K562 (cell line): ENCODE measurements around the gene SLC12A4. TPM values are rescaled to one million over a fixed set of nuclear protein-coding genes. Genes with fewer than 3 reads are reported as not detected.

ENCODE experiments used
- ATAC-seq: fragments of 200-7000 bp; cut with Tn5 transposase; 3 replicates; pipeline ENCODE4 v1.9.1; 2020; ENCODE audit warnings: moderate library complexity
- BruUV-seq: library from RNA; stranded (reverse); fragments of 400-500 nt; replicated peaks from 2 replicates; lab custom pipeline; 2021; lab: Mats Ljungman, UMichigan
- CTCF ChIA-PET: fragments of 300-600 bp; formaldehyde crosslinking; extraction: SDS; loops from one replicate; lab custom pipeline; 2021; ENCODE audit warnings: low intra/inter-chr PET ratio; lab: Yijun Ruan, JAX
- POLR2A ChIA-PET: fragments of 300-600, 350-650 bp; sonication (Branson Sonifier 250); formaldehyde crosslinking; extraction: SDS; loops from one replicate; lab custom pipeline; 2021; ENCODE audit warnings: antibody characterized with exemption, inconsistent platforms; lab: Yijun Ruan, JAX
- DNase-seq, 4 experiments: peaks; one replicate each; pipeline versions ENCODE4 v3.0.0 to v3.0.0-alpha.2; 2011 to 2018; ENCODE audit warnings: low spot score in 3 of 4, mixed read lengths in 3 of 4; ENCODE audit errors: extremely low read depth in 1 of 4
- FAIRE-seq: peaks from 2 replicates; lab custom pipeline; 2011; peaks lifted over from hg19 to GRCh38; lab: Jason Lieb, UNC
- H2AFZ ChIP-seq: 2 replicates; pipeline ENCODE4 v1.6.0; 2011; ENCODE audit warnings: low read depth, low read length, control low read depth, inconsistent platforms
- H3K27ac ChIP-seq: fragments of 200-600 bp; 3 replicates; pipeline ENCODE4 v1.8.0; 2011; ENCODE audit warnings: low read depth, mild to moderate bottlenecking, control low read depth, inconsistent platforms, low read length, moderate library complexity, mixed read lengths; ENCODE audit errors: extremely low read depth
- H3K27me3 ChIP-seq, 2 experiments: fragments of 300-600 bp in 1 of 2; 2 replicates in 1 of 2; 3 replicates in 1 of 2; pipeline versions ENCODE4 v1.6.0 to v1.8.0; 2011; ENCODE audit warnings: inconsistent platforms in 2 of 2, low read length in 2 of 2, mild to moderate bottlenecking in 1 of 2, mixed read lengths in 1 of 2, moderate library complexity in 1 of 2; ENCODE audit not compliant: control insufficient read depth in 2 of 2, insufficient read depth in 2 of 2
- H3K36me3 ChIP-seq: fragments of 300-600 bp; 3 replicates; pipeline ENCODE4 v1.8.0; 2011; ENCODE audit warnings: mild to moderate bottlenecking, low read length, inconsistent platforms; ENCODE audit not compliant: control insufficient read depth, insufficient read depth
- H3K4me1 ChIP-seq, 2 experiments: fragments of 200-600 bp in 1 of 2; replicated peaks in 1 of 2; 2 replicates in 1 of 2; 3 replicates in 1 of 2; pipeline versions ENCODE4 v1.5.1 to v1.8.0; 2011; ENCODE audit warnings: inconsistent platforms in 2 of 2, low read length in 2 of 2, mild to moderate bottlenecking in 1 of 2, mixed read lengths in 1 of 2, moderate library complexity in 1 of 2; ENCODE audit not compliant: control insufficient read depth in 2 of 2, insufficient read depth in 2 of 2
- H3K4me2 ChIP-seq: 2 replicates; pipeline ENCODE4 v1.6.1; 2011; ENCODE audit warnings: low read length, control low read depth, inconsistent platforms, mixed read lengths; ENCODE audit not compliant: insufficient read depth
- H3K4me3 ChIP-seq: fragments of 200-600 bp; sonication (generic), shearing (Covaris generic); 2 replicates; pipeline ENCODE4 v1.5.1; 2016; ENCODE audit warnings: control low read depth, inconsistent platforms
- H3K79me2 ChIP-seq: fragments of 200-600 bp; 3 replicates; pipeline ENCODE4 v1.8.0; 2011; ENCODE audit warnings: low read length, inconsistent platforms; ENCODE audit not compliant: control insufficient read depth, insufficient read depth
- H3K9ac ChIP-seq, 2 experiments: 2 replicates each; pipeline versions ENCODE4 v1.6.0 to v1.6.1; 2011; ENCODE audit warnings: low read depth in 2 of 2, low read length in 2 of 2, control low read depth in 1 of 2, inconsistent platforms in 1 of 2, mild to moderate bottlenecking in 1 of 2, mixed read lengths in 1 of 2; ENCODE audit not compliant: insufficient read depth in 1 of 2
- H3K9me1 ChIP-seq: one replicate; pipeline ENCODE4 v1.6.0; 2011; ENCODE audit warnings: inconsistent platforms, mild to moderate bottlenecking, low read length, moderate library complexity; ENCODE audit not compliant: control insufficient read depth, insufficient read depth
- H3K9me3 ChIP-seq: replicated peaks from 2 replicates; pipeline ENCODE4 v1.5.1; 2011; ENCODE audit warnings: low read depth, low read length, inconsistent platforms; ENCODE audit not compliant: control insufficient read depth, insufficient read depth
- H4K20me1 ChIP-seq: replicated peaks from 2 replicates; pipeline ENCODE4 v1.6.1; 2011; ENCODE audit warnings: low read length, inconsistent platforms, mixed read lengths; ENCODE audit not compliant: control insufficient read depth, insufficient read depth
- CTCFL ChIP-seq: IDR thresholded peaks from 2 replicates; pipeline ENCODE4 v1.6.1; 2011; ENCODE audit warnings: borderline replicate concordance, low read depth, mild to moderate bottlenecking, moderate library complexity, low read length; ENCODE audit not compliant: insufficient read depth, poor library complexity, severe bottlenecking
- MITF ChIP-seq: IDR thresholded peaks from 2 replicates; pipeline ENCODE4 v1.6.1; 2014; ENCODE audit warnings: antibody characterized with exemption
- THAP7 ChIP-seq: fragments of 250-450 bp; sonication (Bioruptor Pico); IDR thresholded peaks from 2 replicates; pipeline ENCODE4 v1.5.0; 2021
- ZBTB1 ChIP-seq: sonication (generic); formaldehyde crosslinking; IDR thresholded peaks from 2 replicates; pipeline ENCODE4 v1.8.1; 2023; ENCODE audit warnings: missing genetic modification reagents, low read depth, mild to moderate bottlenecking, borderline replicate concordance
- WGBS: fragments of 100-300 bp; shearing (Covaris generic); methylation state at CpG from one replicate; pipeline ENCODE4 v1.1.6; 2016; ENCODE audit warnings: low coverage, mixed read lengths; ENCODE audit not compliant: insufficient coverage; ENCODE audit errors: missing lambda C conversion rate; 5-methylcytosine and 5-hydroxymethylcytosine counted together
- in situ Hi-C: fragments of 300-500 bp; cut with MboI; formaldehyde crosslinking; loops from 4 replicates; pipeline ENCODE4 v1.15.0; 2018; ENCODE audit warnings: inconsistent platforms, mixed read lengths
- intact Hi-C: fragments of 100-400 bp; cut with micrococcal nuclease; formaldehyde crosslinking; loops from 2 replicates; pipeline ENCODE4 v1.14.2; 2022
- polyA plus RNA-seq, 8 experiments: library from polyadenylated mRNA; depleted of rRNA in 4 of 8; stranded (reverse) in 5 of 8; unstranded in 3 of 8; fragments of >200 nt; fragmentation: Nextera tagmentation in 2 of 8; fragmentation: Illumina TruSeq in 1 of 8; extraction: Ambion mirVana in 2 of 8; extraction: Trizol in 1 of 8; gene quantifications; 2 replicates each; pipeline versions ENCODE4 v1.2.1 to v1.2.3, GENCODE V29; 2011 to 2014; ENCODE audit warnings: inconsistent platforms in 1 of 8, missing spikeins in 1 of 8
- total RNA-seq, 7 experiments: library from RNA; depleted of rRNA in 6 of 7; stranded (reverse); fragments of >200 nt in 6 of 7; fragmentation: Illumina TruSeq in 2 of 7; extraction: Trizol in 2 of 7; gene quantifications; 2 replicates each; pipeline versions ENCODE4 v1.2.1 to v1.2.3, GENCODE V29; 2011 to 2021; ENCODE audit warnings: low replicate concordance in 1 of 7
- TF ChIP-seq, protein P1 (sequence below), 2 experiments: fragments of 200-800 bp in 1 of 2; sonication (Bioruptor generic) in 1 of 2; sonication (generic) in 1 of 2; formaldehyde crosslinking in 1 of 2; IDR thresholded peaks in 1 of 2; conservative IDR thresholded peaks in 1 of 2; 2 replicates each; pipeline versions ENCODE4 v1.5.0 to v1.6.1; 2016 to 2020; ENCODE audit warnings: missing compliant biosample characterization in 1 of 2, missing genetic modification characterization in 1 of 2, missing genetic modification reagents in 1 of 2
- TF ChIP-seq, protein P2 (sequence below): fragments of 200-800 bp; sonication (Bioruptor generic); IDR thresholded peaks from 2 replicates; pipeline ENCODE4 v1.6.1; 2017; ENCODE audit warnings: missing genetic modification characterization, missing compliant biosample characterization

SLC12A4 gene
- total and polyA plus RNA-seq, 9 of the 15 experiments (the other 6 are each of a cell fraction or from before 2014, with no cell fraction given): 0.75 to 43.5 (median 15.0) TPM

- no peaks in the 10 kb centered on the region for H3K27me3 ChIP-seq
- ChIA-PET POLR2A (interaction anchor here (0.8 to 1.3 kb wide), 3 partner anchors 13 to 27 kb away, joined by 3 to 8 read pairs (median 4); no protein-coding TSS in a partner anchor), CTCF (interaction anchor here (0.7 kb wide), 1 partner anchor 34 kb away, joined by 4 read pairs; no protein-coding TSS in a partner anchor)
- H3K4me3 ChIP-seq: no peak overlapping the region
- DNase-seq (no peak), ATAC-seq (no peak; the same call in 2 of the 3 replicates), FAIRE-seq (no peak)
- intact Hi-C loops (no loop called here), in situ Hi-C loops (no loop called here)
- H4K20me1 ChIP-seq: peaks cover 18% of the 10 kb centered on the region
- H3K9ac ChIP-seq: peak overlapping the region; percentile 18 to 23; a peak in 1 of 4 replicates
- H3K4me1 ChIP-seq: peaks cover 15 to 25% of the 10 kb centered on the region in 2 experiments
- 57% methylated on average over 6 of the region's 6 CpGs for WGBS
- H2AFZ ChIP-seq: no peak overlapping the region; the same call in 1 of the 2 replicates
- H3K4me2 ChIP-seq: peak overlapping the region; percentile 3; the same call in 1 of the 2 replicates
- no peaks in the 10 kb centered on the region for H3K36me3 ChIP-seq
- H3K79me2 ChIP-seq: no peaks in the 10 kb centered on the region
- peak overlapping the region; percentile 56; the same call in 2 of the 3 replicates for H3K27ac ChIP-seq
- no TSS peak for BruUV-seq
- no peaks in the 10 kb centered on the region for H3K9me3 ChIP-seq
- H3K9me1 ChIP-seq: peaks cover 6% of the 10 kb centered on the region
- TF ChIP-seq THAP7 (CRISPR knock-in tag) (no peak), MITF (no peak), CTCFL (no peak), ZBTB1 (CRISPR knock-in tag) (0 out of 2 replicates have a peak, but pooled peaks have one; percentile 19)
- TF ChIP-seq, protein P1, sequence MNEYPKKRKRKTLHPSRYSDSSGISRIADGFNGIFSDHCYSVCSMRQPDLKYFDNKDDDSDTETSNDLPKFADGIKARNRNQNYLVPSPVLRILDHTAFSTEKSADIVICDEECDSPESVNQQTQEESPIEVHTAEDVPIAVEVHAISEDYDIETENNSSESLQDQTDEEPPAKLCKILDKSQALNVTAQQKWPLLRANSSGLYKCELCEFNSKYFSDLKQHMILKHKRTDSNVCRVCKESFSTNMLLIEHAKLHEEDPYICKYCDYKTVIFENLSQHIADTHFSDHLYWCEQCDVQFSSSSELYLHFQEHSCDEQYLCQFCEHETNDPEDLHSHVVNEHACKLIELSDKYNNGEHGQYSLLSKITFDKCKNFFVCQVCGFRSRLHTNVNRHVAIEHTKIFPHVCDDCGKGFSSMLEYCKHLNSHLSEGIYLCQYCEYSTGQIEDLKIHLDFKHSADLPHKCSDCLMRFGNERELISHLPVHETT (CRISPR knock-in tag; conservative IDR thresholded peaks at IDR 0.05 in 1 of 2, IDR thresholded peaks at IDR 0.05 in 1 of 2): 0 out of 4 replicates have a peak, but pooled peaks of 1 of the 2 experiments have one; percentile 40
- TF ChIP-seq, protein P2, sequence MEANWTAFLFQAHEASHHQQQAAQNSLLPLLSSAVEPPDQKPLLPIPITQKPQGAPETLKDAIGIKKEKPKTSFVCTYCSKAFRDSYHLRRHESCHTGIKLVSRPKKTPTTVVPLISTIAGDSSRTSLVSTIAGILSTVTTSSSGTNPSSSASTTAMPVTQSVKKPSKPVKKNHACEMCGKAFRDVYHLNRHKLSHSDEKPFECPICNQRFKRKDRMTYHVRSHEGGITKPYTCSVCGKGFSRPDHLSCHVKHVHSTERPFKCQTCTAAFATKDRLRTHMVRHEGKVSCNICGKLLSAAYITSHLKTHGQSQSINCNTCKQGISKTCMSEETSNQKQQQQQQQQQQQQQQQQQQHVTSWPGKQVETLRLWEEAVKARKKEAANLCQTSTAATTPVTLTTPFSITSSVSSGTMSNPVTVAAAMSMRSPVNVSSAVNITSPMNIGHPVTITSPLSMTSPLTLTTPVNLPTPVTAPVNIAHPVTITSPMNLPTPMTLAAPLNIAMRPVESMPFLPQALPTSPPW (CRISPR knock-in tag): 0 out of 2 replicates have a peak, but pooled peaks have one; percentile 17
These were observed 51.1 kb downstream of the SLC12A4 start for GRCh38 chr16:67917140-67917851.
